Fibroblast of villous mesenchyme (primary cell): ENCODE data around the gene CABP1. TPM values are rescaled to one million over a fixed set of nuclear protein-coding genes. Genes with fewer than 3 reads are reported as not detected.

ENCODE experiments used
- DNase-seq: peaks from one replicate; pipeline ENCODE4 v3.0.0-alpha.2; 2010; ENCODE audit warnings: low read depth
- H3K4me3 ChIP-seq: 2 replicates; pipeline ENCODE4 v1.5.1; 2011; ENCODE audit warnings: low read depth, mild to moderate bottlenecking, low read length
- total RNA-seq: library from RNA; depleted of rRNA; stranded (reverse); fragments of >200 nt; gene quantifications from 2 replicates; pipeline ENCODE4 v1.2.3, GENCODE V29; 2012
- TF ChIP-seq, protein P1 (sequence below): IDR thresholded peaks from 2 replicates; pipeline ENCODE4 v1.5.1; 2012; ENCODE audit warnings: low read depth, mild to moderate bottlenecking, low read length; ENCODE audit not compliant: insufficient read depth

Gene CABP1
- total RNA-seq, 1 donor: not detected

DNA sequence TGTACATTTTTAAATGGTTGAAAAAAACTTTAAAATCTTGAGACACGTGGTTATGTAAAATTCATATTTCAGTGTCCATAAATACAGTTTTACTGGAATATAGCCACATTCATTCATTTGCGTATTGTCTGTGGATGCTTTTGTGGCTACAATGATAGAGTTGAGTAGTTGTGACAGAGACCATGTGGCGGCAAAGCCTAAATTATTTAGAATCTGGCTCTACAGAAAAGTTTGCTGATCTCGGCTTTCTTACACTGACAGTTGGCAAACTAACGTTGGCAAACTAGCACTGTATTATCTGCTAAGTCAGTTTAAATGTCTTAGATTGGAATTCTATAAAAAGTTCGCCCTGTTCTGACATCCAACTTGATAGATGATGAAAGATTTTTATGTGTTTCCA is 72.2 kb downstream of the CABP1 start:
- TF ChIP-seq, protein P1, sequence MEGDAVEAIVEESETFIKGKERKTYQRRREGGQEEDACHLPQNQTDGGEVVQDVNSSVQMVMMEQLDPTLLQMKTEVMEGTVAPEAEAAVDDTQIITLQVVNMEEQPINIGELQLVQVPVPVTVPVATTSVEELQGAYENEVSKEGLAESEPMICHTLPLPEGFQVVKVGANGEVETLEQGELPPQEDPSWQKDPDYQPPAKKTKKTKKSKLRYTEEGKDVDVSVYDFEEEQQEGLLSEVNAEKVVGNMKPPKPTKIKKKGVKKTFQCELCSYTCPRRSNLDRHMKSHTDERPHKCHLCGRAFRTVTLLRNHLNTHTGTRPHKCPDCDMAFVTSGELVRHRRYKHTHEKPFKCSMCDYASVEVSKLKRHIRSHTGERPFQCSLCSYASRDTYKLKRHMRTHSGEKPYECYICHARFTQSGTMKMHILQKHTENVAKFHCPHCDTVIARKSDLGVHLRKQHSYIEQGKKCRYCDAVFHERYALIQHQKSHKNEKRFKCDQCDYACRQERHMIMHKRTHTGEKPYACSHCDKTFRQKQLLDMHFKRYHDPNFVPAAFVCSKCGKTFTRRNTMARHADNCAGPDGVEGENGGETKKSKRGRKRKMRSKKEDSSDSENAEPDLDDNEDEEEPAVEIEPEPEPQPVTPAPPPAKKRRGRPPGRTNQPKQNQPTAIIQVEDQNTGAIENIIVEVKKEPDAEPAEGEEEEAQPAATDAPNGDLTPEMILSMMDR: no peak
- no peak overlapping the region for H3K4me3 ChIP-seq
- DNase-seq: no peak

- H3K4me3 ChIP-seq: no peak overlapping the region
- DNase-seq: peak; percentile 82
- TF ChIP-seq, protein P1: peak; percentile 83
These were observed 73.5 kb downstream of the CABP1 start for GRCh38 chr12:120713861-120714482.

Other genes starting within 250 kb of the CABP1 start
- 215 and 306 TPM in 2 replicates for gene COX6A1, start 202.5 kb upstream of the CABP1 start, total RNA-seq
- 18.7 and 30.7 TPM in 2 replicates for gene TRIAP1, start 194.2 kb upstream of the CABP1 start, total RNA-seq
- 13.5 and 20.7 TPM in 2 replicates for gene GATC, start 194.2 kb upstream of the CABP1 start, total RNA-seq
- gene SRSF9, start 170.9 kb upstream of the CABP1 start, total RNA-seq: 148 and 192 TPM in 2 replicates
- gene DYNLL1, start 144.5 kb upstream of the CABP1 start, total RNA-seq: 206 and 280 TPM in 2 replicates
- gene COQ5, start 111.5 kb upstream of the CABP1 start, total RNA-seq: 18.4 and 29.8 TPM in 2 replicates
- 127 and 175 TPM in 2 replicates for gene RNF10, start 106.3 kb upstream of the CABP1 start, total RNA-seq
- 35.8 and 40.6 TPM in 2 replicates for gene POP5, start 59.2 kb upstream of the CABP1 start, total RNA-seq
- gene MLEC, start 46.5 kb downstream of the CABP1 start, total RNA-seq: 126 and 224 TPM in 2 replicates
- 18.7 and 25.0 TPM in 2 replicates for gene UNC119B, start 69.8 kb downstream of the CABP1 start, total RNA-seq
- gene ACADS, start 85.2 kb downstream of the CABP1 start, total RNA-seq: 6.9 and 9.7 TPM in 2 replicates